Retinal pigment epithelial cell (primary cell): ENCODE measurements around the gene RAB6A.

ENCODE experiments used
- DNase-seq: peaks from one replicate; pipeline ENCODE4 v3.0.0-alpha.2; 2010; ENCODE audit warnings: low read depth
- H3K4me3 ChIP-seq: 2 replicates; pipeline ENCODE4 v1.5.1; 2011; ENCODE audit warnings: mild to moderate bottlenecking, low read length, control low read depth, moderate library complexity
- CTCF ChIP-seq: conservative IDR thresholded peaks from 2 replicates; pipeline ENCODE4 v1.5.1; 2011; ENCODE audit warnings: low read depth, low read length, control low read depth, inconsistent platforms

The RAB6A gene

GRCh38 chr11:73760679-73761402 is at the start of gene RAB6A:
TSS of gene RAB6A (minus strand) at chr11:73761074. CDS start at chr11:73760635, 439 bp downstream.
- H3K4me3 ChIP-seq = peak within 1 kb of the TSS; percentile 98
- TF ChIP-seq CTCF = peak; percentile 29
- peak; percentile 99 for DNase-seq

DNA sequence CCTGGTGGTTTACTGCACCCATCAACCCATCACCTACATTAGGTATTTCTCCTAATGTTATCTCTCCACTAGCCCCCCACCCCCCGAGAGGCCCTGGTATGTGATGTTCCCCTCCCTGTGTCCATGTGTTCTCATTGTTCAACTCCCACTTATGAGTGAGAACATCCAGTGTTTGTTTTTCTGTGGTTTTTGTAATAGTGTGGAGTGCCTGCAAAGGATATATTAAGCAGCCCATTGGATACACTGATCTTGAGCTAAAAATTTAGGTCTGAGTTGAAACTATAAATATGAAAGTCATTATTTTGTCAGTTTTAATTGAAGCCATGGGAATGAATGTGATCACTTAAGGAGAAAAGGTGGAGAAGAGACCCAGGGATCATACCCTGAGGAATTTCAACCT is 49.8 kb upstream of the RAB6A start:
- TF ChIP-seq CTCF = no peak
- no peak for DNase-seq
- H3K4me3 ChIP-seq = no peak overlapping the region

GRCh38 chr11:73808052-73808451 is 47.2 kb upstream of the RAB6A start:
- H3K4me3 ChIP-seq = no peak overlapping the region
- no peak for DNase-seq
- no peak for TF ChIP-seq CTCF

GRCh38 chr11:73804712-73805111 is 43.8 kb upstream of the RAB6A start:
- no peak overlapping the region for H3K4me3 ChIP-seq
- no peak for TF ChIP-seq CTCF
- DNase-seq = no peak

DNA sequence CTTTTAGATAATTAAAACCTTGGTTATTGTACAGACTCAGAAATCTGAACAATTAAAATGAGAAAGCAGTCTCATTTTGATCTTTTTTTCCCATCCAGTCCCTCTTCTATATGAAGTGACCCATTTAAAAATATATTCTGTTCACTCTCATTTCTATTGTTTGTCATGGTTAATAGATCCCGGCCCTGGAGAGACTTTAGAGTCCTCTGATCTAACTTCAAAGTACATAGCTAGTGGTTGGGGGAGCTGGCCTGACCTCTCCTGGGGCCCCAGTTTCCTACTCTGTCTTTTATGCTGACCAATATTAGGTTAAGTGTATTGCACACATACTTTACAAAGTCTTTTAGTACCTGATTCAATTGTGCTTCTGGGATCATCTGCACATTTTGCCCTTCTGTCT is 40.3 kb upstream of the RAB6A start:
- no peak overlapping the region for H3K4me3 ChIP-seq
- no peak for TF ChIP-seq CTCF
- DNase-seq = no peak

DNA sequence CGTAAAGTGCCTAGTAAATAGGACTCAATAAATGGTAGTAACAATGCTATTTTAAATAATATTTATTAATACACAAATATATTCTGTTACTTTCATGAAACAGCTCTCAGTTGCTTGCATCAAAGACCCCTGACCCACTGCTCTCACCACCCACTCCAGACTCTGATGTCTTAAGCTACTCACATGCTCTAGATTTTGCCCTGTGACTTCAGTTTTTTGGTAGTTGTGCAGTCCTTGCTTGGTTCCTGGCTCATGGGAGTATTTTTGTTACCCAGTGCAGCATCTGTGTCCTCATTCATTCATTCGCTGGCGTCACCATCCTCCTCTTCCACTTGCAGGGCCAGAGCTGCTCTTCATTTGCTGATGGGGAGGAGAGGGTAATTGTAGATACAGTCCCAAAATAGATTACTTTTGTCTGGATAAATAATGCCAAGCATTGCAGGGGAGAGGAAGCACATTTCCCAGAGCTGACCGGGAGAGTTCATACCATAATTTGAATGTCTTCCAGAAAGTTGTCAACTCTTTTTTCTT is 39.5 kb upstream of the RAB6A start:
- H3K4me3 ChIP-seq = no peak overlapping the region
- no peak for TF ChIP-seq CTCF
- DNase-seq = no peak

DNA sequence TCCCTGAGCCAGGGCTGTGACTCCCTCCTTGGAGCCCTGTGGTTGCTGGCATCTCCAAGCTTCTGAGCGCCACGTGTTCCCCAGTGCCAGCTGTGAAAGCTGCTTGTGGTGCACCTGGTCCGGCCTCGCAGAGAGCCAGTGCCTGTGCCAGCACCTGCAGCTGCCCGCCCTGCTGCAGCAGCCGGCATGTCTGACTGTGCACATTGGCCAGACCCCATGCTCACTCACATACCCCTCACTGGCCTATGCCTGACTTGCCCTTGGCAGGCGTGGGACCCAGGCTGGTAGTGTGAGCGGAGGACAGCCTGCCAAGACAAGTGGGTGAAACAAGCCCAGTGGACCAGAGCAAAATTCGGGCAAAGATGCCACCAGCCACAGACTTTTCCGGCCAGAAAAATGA is 36.6 kb upstream of the RAB6A start:
- no peak overlapping the region for H3K4me3 ChIP-seq
- TF ChIP-seq CTCF = no peak
- DNase-seq = no peak
